OCI-M2 (cell line): Measurements from ENCODE around the gene PRMT5.

Experiments
- DNase-seq: peaks from one replicate; lab custom pipeline; 2025; ENCODE audit not compliant: unreplicated experiment; lab: John Stamatoyannopoulos, UW

PRMT5 gene

GRCh38 chr14:22878271-22879246, 50.6 kb downstream of the PRMT5 start:
- no peak for DNase-seq

GRCh38 chr14:22877000-22877501, 52.1 kb downstream of the PRMT5 start:
- no peak for DNase-seq

GRCh38 chr14:22875748-22876319, 53.3 kb downstream of the PRMT5 start:
- no peak for DNase-seq

GRCh38 chr14:22875003-22875747, 54.0 kb downstream of the PRMT5 start:
- DNase-seq, result no peak

- no peak for DNase-seq
Observed at GRCh38 chr14:22872833-22873520, 56.2 kb downstream of the PRMT5 start.

GRCh38 chr14:22872033-22872832, 56.9 kb downstream of the PRMT5 start:
- DNase-seq, result peak; percentile 69

GRCh38 chr14:22871224-22872032, 57.7 kb downstream of the PRMT5 start, which contains the start of gene LRP10:
TSS of gene LRP10 (plus strand) at chr14:22871740. CDS start at chr14:22872304, 564 bp downstream.
- DNase-seq, result peak; percentile 89

- DNase-seq, result no peak
Observed at GRCh38 chr14:22870811-22871223, 58.4 kb downstream of the PRMT5 start.
